ENCODE results near the gene PTN.

- TF ChIP-seq EZH2 (IDR thresholded peaks at IDR 0.05; ENCODE audit: insufficient read depth, poor library complexity, severe bottlenecking) (no peak), EZH2phosphoT487 (IDR thresholded peaks at IDR 0.05; ENCODE audit: insufficient read depth, low read depth) (no peak)
These were observed 11.4 kb upstream of the PTN start for GRCh38 chr7:137354961-137355360.
